IPS-NIHi7 (cell line): ENCODE measurements around the gene SEC22A.

Experiments
- DNase-seq: peaks from one replicate; pipeline ENCODE4 v3.0.0; 2012; ENCODE audit warnings: mixed read lengths; ENCODE audit errors: extremely low spot score

Gene SEC22A

DNA sequence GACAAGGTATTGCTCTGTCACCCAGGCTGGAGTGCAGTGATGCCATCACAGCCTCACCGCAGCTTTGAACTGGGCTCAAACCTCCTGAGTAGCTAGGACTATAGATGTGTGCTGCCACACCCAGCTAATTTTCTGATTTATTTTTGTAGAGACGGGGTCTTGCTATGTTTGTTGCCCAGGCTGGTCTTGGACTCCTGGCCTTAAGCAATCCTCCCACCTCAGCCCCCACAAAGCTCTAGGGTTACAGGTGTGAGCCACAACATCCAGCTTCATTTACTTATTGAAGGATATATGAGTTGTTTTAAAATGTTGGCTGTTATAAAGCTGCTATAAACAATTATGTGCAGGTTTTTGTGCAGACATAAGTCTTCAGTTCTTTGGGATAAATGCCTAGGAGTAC, 62.2 kb downstream of the SEC22A start:
- DNase-seq, result no peak

DNA sequence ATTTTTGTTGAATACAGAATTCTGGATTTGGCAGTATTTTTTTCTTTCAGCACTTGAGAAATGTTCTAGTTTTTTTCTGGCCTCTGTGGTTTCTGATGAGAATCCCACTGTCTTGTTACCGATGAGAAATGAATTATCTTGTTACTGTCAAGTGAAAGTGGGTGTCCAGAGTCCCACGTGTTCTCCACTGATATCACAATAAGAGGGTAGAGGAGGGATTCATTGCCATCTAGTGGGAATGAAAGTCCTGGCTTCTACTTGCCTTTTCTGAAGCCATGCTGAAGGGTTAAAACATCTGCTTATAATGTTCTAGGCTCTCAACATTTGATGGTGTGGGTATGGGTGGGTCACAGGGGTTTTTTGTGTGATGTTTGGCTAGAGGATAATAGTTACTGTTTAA, 66.1 kb downstream of the SEC22A start:
- no peak for DNase-seq

DNA sequence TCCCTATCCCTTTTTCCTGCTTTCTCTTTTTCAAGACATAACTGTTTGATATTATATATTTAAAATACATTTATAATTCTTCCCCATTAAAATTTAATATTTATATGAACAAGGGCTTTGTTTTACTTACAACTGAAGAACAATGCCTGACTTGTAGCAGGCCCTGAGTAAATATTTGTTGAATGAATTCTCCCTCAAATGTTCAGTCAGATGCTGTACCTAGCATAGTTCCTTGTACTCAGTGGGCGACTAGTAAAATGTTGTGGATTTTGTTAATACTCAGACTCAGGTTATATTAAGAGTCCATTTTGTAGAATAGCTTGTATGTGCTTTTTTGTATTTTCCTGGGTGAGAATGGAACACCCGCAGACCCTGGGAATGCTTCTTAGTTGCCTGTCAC, 69.1 kb downstream of the SEC22A start:
- DNase-seq, result no peak

DNA sequence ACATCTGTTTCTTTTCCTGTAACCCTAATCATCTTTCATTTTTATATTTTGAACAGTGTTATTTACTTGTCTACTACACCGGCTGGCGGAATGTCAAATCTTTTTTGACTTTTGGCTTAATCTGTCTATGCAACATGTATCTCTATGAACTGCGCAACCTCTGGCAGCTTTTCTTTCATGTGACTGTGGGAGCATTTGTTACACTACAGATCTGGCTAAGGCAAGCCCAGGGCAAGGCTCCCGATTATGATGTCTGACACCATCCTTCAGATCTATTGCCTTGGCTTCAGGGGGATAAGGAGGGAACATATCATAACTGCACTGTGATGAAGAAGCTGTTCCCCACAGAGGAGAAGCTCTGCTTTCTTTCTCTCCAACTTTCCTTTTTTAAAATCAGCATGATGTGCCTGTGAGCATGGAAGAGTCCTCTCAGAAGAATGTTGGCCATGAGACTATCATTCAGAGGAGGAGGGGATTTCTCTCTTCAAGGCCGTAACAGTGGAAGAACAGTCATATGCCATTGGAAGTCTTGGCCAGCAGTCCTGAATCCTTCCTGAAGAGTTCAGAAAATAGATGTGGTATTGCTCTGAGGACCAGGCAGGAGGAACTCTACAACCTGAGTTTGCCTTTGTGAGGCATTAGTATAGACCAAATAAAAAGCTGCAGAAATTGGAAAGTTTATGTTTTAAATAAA, 69.9 kb downstream of the SEC22A start:
- no peak for DNase-seq

DNA sequence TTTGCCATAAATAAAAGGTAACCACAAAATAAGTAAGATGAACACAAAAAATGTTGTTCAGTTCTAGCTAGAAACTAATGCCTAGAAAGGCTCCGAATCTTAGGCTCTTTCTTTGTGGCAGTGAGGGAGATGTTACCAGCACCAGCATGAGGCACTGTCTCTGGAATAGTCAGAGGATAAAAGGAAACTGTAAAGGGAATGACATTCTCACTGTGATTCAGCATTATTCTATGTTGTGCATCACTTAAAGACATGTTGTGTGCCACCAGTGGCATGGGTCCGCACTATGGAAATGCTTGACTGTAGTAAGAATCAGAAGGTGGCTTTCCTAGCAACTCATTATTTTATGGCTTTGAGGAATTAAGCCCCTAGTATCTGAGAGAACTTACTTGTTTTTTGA, 70.8 kb downstream of the SEC22A start:
- peak; percentile 12 for DNase-seq

DNA sequence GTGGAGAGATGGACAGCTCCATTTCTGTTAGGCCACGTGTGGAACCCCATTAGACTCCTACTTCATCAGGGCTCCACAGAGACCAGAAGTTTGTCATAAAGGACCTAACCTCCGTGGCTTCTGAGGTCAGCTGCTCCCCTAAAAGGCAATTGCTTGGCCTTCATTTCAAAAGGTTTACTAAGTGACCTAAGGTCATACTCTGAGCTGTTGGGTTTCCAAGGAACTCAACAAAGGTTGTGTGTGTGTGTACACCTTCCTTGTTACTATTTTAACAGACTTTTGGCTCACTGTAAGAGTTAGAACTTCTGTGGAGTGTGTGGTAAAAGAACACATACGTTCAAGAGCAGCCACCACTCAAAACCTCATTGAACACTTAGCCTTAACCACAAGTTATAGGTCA, 73.9 kb downstream of the SEC22A start:
- no peak for DNase-seq

DNA sequence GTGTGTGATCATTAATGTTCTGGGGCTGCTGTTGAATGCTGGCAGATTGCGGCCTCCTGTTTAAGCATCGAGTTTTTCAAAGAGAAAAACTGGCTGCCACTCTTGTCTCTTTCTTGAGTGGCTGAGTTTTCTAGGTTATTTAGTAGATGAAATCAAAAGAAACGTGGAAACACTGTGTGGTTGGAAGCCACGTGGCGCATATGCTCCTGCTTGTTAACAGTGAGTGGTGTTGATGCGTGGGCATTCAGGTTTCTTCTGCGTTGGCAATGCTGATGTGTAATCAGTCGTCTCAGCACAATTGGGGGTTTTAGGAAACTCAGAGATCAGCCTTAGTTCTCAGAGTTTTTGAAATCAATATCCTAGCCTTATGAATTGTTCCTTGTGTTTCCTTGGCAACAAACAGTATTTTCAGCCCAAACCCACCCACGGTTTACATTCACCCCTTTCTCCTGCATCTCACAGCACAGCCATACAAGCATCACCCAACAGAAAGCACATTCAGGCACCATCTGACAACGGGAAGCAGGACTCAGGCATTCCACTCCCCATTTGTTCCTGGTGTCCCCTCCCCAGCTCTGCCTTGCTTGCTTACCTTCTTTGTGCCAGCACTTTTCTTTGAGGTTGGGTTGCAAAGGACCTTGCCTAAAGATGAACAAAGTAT, 74.7 kb downstream of the SEC22A start:
- peak; percentile 6 for DNase-seq

DNA sequence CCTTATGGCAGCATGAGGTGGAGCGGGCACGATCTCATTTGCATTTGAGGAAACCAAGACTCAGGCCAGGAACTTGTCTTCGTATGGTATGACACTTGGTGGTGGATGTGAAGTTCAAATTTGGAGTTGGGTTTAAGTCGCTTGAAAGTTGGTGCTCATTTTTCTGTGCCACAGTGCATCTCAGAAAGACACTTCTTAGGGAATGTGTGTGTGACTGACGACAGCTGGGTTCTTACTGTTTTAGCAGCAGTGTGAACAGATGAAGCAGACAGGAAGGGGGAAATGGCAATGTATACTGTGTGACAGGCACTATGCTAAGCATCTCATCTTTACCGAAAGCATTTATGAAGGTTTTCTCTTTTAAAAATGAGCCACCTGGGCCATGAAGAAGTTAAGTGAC, 75.4 kb downstream of the SEC22A start:
- DNase-seq, result peak; percentile 3

DNA sequence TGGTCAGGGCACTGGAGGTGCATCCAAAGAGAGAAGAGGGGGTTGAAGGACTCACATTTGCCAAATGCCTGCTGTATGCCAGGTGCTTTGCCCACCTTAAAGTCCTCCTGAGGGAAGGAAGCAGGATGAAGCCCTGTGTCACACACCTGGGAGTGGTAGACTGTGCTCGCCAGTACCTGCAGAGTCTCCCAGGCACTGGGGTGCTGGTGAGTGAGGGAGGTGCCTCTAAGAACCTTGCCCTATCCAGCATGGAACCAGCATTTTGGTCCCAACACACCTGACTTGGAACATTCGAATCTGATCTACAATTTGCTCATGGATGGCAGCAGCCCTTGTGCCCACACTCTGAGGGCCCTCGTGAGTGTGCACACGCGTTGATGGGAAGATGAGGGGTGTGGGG, 76.7 kb downstream of the SEC22A start:
- peak; percentile 8 for DNase-seq

DNA sequence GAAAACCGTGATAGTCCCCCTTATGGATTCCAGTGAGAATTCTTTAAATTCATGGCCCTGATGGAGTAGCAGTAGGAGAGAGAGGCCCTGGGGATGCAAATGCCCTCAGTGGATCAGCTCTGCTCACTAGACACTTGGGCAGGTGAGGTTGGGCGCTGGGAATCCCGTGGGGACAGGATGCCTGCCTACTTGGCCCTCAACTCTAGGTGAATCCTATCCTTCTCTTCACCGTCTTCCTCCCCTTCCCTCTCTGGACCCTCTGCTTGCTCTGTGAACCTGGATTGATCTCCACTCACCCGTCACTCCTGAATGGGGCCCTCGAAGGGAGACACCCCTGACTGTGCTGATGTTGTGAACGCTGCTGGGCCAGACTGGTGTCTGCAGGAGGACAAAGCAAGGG, 77.4 kb downstream of the SEC22A start:
- DNase-seq, result no peak

DNA sequence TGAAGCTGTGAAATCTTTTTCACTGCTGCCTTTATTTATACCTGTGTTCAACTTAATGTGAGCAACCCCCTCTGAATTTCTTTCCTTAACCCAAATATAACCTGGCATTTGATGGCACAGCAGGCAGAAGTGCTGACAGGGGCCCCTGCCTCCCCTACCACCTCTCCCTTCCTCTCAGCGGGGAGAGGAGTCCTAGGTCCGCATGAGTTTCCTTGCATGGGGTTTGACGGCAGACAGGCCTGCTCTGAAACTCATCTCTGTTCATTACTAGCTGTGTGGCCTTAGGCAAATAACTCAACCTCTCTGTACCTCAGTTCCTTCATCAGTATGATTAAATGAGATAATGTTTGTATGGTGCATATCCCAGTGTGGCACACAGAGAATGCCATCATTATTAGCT, 79.7 kb downstream of the SEC22A start:
- no peak for DNase-seq

DNA sequence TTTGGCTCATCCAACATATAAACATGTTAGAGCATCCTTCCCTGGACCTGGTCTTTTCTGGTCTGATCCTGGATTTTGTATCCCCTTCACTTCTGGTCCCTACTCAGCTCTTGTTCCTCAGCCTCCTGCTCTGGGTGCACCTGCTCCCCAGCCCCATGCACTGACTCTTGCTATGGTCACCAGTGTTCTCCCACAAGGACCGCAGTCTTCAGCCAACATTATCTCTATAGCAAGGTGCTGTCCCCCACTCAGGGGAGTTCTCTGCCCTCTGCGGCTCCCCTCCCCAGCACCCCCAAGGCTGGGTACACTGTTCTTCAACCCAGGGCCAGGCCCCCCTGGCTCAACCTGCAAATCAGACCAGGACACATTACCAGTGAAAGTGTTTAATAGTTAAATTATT, 80.2 kb downstream of the SEC22A start:
- DNase-seq, result no peak

DNA sequence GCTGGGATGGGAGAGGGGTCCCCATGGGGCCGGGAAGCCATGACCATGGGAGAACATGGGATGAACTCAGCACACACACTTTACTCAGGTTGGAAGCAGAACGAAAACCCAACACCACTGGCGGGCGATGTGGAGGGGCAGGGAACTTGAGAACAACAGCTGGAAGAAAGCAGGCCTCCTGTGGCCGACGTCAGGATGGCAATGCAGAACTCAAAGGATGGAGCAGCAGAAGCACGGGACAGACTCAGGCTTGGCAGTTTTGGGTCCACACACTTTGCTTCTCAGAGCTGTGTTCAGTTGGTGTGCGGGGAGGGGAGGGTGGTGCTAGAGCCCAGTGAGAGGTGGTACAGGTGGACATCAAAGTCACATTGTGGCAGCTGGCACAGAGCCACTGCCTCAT, 80.7 kb downstream of the SEC22A start:
- DNase-seq, result no peak

DNA sequence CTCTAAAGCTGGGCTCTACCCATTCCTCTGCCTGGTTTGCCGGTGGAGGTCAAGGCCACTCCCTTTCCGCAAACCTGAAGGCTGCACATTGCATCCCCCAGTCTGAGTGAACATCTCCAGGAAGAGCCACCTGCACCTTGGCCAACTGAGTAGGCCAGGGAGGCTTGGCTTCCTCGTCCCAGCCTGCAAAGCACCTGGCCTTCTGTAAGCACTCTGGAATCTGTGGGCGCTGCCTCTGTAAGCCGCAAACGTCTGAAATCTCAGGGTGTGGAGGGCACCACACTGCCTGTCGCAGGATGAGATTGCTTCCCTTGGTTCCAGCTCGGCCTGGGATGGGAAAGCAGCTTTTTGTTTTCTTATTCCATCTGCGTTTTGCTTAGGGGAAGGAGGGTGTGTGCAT, 81.3 kb downstream of the SEC22A start:
- no peak for DNase-seq

DNA sequence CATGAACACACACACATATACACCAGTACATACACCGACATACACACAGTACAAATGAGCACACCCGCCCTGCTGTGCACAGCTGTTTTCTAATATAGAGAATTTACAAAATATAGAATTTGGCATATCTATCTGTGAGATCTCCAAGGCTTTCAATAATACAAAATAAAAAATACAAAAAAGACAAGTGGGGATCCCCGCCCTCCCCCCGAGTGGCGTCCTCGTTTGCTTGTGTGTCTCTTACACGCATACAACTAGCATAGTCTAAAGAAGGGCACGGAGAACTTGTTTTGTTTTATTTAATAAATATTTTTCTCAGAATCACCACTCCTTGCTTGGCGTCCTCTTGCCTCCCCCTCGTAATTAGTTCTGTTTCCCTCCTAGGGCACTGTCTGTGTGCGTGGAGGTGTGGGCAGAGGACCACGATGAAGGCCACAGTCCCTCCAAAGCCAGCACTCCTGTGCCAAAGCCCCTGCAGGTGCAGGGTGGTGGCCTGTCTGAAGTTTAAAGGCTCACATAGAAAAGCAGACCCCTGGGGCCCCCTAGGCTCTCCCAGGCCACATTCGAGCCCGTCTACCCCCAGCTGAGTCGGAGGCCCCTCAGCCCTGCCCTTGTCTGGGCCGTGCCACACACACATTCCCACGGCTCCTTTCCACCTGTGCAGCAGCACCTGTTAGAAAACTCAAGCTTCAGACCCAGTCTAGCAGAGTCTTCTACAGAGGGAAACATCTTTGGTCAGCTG, 82.1 kb downstream of the SEC22A start:
- DNase-seq, result no peak

DNA sequence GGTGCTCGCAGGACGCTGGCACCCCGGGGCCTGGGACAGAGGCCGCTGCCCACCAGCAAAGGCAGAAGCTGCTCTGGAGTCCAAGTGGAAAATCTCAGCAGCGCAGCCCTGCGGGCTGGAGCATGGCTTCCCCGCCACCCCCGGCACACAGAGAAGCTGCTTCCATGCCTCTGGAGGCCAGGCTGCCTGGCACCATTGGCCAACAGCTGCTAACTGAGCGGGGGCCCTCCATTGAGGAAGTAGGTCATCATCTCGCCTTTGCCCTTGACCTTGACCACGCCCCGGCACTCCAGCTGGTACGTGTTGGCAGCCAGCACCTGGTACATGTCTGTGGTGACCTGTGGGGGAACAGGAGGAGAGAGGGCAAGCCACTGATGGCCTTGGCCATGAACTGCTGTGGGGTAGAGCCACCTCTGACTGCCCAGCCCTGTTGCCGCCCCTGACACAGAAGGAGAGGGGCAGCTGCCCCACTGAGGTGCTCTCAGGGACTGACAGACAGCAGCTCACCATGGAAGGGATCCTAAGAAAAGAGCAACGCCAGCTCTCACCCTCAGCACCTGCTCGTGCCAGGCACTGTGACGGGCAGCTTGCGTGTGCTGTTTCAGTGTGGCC, 82.8 kb downstream of the SEC22A start:
- no peak for DNase-seq

DNA sequence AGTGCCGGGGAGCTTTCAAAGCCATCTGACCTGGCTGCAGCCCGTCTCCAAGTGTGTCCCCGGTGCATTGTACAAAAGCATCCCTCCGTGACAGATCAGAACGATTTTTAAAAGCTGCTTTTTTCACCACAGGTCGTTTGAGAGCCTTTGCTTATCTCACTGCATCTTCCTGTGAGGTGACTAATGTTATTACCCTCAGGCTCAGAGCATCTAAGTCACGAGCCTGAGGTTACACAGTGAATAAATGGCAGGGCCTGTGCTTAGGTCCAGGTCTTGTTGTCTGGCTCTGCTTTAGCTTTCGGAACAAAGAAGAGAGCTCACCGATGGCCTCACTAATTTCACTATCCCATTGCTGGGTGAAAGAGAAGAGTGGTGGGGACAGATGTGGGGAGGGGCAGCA, 83.3 kb downstream of the SEC22A start:
- no peak for DNase-seq

DNA sequence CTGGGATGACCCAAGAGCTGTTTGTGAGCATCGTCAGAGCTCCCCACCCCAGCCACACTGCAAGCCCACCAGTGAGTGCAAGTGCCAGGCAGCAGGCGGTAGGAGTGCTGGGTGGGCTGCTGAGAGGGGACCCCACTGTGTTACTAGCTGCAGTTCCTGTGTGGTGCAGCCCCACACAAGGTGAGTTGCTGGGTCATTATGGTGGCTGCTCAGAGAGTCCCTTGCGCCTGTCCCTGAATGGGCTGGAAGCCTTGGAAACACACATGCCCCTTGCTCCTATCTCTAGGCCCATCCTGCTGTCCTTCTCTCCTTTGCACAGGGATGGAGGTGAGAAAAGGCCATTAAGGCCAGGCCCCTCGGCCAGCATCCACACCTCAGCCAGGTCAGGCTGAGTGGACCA, 83.7 kb downstream of the SEC22A start:
- DNase-seq, result no peak

DNA sequence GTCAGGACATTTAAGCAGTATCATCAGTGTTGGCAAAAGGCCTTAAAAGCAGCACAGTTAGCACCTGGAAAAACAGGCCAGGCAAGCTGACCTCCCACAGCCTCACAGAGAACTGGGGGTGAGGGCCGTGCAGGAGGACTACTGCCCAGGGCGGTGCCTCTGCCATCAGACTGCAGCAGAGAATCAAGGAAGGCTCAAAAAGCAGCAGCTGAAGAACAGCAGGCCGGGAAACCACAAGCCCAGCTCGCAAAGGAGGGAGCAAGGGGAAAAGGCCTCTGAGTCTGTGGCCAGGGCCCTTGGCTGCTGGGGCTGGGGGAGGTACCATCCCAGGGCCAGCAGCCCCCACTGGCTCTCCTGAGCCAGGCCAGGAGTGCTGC, 84.2 kb downstream of the SEC22A start:
- DNase-seq, result no peak

DNA sequence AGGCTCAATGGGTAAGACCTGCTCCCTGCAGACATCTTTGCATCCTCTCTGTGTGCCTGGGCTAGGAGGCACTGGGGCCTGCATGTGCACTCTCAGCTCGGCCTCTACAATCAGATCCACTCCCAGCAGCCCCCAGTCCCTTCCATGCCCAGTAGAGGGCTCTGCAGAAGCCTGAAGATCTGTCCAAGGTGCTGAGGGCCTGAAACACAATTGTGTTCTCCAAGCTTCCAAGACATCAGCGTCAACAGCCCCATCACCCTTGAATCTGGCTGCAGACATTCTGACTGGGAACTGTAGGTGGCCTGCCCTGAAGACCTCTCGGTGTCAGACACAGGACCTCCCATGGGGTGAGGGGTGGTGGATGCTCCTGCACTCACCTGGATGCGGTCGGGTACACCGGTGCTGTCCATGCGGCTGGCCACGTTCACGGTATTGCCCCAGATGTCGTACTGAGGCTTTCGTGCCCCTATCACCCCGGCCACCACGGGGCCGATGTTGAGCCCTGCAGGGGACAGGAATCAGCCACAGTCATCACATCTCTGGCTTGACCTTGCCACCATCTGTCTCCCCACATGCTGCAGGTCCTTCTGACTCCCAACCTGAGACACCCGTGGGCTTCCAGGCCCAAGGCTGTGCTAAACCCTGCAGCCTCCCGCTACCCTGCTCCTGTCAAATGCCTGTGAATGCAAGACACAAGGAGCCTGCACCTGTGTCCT, 84.7 kb downstream of the SEC22A start:
- DNase-seq, result peak; percentile 93

DNA sequence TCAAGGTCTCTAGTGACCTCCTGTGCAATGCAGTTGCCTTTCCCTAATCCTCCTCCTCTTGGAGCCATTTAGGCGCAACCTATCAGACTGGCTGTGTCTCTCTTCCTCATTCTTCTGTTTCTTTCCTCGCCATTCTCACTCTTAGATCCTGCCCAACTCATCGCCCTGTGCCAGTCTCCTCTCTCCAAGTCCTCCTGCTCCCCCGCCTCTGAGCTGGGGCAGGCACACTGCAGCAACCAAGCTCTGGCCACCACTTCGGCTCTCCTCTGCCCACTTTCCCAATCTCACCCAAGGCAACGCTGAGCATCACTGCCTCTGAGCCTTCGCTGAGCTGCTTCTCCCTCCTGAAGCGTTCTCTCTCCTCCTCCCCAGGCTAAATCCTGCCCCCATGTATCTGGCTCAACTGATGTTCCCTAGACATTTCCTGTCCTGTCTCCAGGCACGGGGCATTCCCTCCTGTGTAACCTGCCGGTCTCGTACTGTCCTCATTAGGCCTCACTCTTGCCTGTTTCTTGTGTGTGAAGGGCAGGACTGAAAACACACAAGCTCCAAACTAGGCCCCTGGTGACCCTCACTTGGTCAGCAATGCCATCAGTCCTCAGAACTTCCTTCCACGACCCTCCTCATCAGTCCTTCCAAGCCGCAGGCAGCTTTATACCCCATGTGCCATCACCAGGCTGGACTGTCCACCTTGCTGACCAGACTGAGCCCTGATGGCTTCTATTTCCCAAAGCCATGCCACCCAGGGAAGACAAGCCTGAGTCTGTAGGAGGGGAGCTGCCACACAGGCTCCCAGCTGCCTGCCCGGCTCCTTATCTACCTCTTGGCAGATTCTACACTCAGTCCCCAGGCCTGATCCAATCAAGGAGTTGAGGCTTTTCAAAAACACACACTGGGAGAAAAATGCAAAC, 85.6 kb downstream of the SEC22A start:
- DNase-seq, result no peak
